ENCODE measurements around the gene TMA7B.

- TF ChIP-seq CTCF (IDR thresholded peaks at IDR 0.05; ENCODE audit: low read length) (no peak), EZH2 (optimal IDR thresholded peaks at IDR 0.05; ENCODE audit: low read depth, low read length) (no peak), EZH2phosphoT487 (IDR thresholded peaks at IDR 0.05; ENCODE audit: low read length) (no peak)
Measured at GRCh38 chr22:39966470-39966869, 6.3 kb downstream of the TMA7B start.
